ENCODE measurements around the gene ALKBH6.
"Not testable (repeated sequence)": the region's sequence is repeated elsewhere in the genome, so short reads cannot be mapped to it uniquely, and the experiment has no call there.

ALKBH6 gene

GRCh38 chr19:35987571-35987896 is 26.5 kb downstream of the ALKBH6 start:
- Histone ChIP-seq H3K9me3 (ENCODE audit: control insufficient read depth, low read depth, low read length) (no peaks in the 10 kb centered on the region), H3K27me3 (ENCODE audit: control insufficient read depth, insufficient read depth, low read length) (peaks cover 17% of the 10 kb centered on the region), H3K27ac (ENCODE audit: low read length) (no peak overlapping the region), H3K9ac (ENCODE audit: low read length) (no peak overlapping the region), H3K4me1 (ENCODE audit: control insufficient read depth, low read depth, low read length) (no peaks in the 10 kb centered on the region), H3K4me3 (ENCODE audit: low read length) (no peak overlapping the region), H3K36me3 (ENCODE audit: control insufficient read depth, low read depth, low read length) (no peaks in the 10 kb centered on the region)

DNA sequence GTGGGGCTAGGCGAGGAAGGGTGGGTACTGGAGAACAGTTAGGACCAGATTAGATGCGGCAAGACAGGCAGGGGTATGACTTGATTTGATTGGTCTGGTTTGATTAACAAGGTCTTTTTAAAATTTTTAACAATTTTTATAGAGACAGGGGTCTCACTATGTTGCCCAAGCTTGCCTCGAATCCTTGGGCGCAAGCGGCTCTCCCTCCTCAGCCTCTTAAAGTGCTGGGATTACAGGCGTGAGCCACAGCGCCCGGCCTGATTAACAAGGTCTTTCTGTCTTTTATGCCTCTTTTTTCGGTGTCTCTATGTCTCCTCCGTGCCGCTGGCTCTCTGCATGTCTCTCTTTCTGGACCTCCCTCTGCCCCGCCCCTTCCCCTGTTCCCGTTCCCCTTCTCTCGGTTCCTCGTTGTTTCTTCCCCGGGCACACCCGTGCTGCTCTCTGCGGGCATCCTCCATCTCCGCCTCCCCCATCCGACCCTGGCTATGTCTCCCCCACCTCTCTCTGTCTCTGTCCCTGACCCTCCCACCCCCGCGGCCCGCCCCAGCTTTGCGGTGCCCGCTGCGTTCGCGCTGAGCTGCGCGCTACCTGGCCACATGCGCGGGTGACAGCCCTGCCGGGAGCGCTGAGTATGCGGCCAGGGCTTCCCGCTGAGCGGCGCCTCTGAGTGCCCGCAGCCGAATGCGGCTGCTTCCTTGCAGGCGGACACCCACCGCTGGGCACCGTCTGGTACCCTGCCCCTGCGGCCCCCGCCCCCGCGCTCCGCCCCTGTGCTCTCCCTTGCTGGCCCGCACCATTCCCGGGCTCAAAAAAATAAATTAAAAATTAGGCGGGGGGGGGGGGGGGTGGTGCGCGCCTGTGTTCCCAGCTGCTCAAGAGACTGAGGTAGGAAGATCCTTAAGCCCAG is 27.1 kb downstream of the ALKBH6 start:
- H3K4me3 ChIP-seq (ENCODE audit: low read length): peak overlapping the region; percentile 45
- peaks cover 17% of the 10 kb centered on the region for H3K27me3 ChIP-seq (ENCODE audit: control insufficient read depth, insufficient read depth, low read length)
- no peaks in the 10 kb centered on the region for H3K36me3 ChIP-seq (ENCODE audit: control insufficient read depth, low read depth, low read length)
- H3K27ac ChIP-seq (ENCODE audit: low read length): no peak overlapping the region
- no peak overlapping the region for H3K9ac ChIP-seq (ENCODE audit: low read length)
- H3K9me3 ChIP-seq (ENCODE audit: control insufficient read depth, low read depth, low read length): no peaks in the 10 kb centered on the region
- H3K4me1 ChIP-seq (ENCODE audit: control insufficient read depth, low read depth, low read length): no peaks in the 10 kb centered on the region

- no peaks in the 10 kb centered on the region for H3K4me1 ChIP-seq (ENCODE audit: control insufficient read depth, low read depth, low read length)
- peaks cover 17% of the 10 kb centered on the region for H3K27me3 ChIP-seq (ENCODE audit: control insufficient read depth, insufficient read depth, low read length)
- H3K9me3 ChIP-seq (ENCODE audit: control insufficient read depth, low read depth, low read length): no peaks in the 10 kb centered on the region
- no peak overlapping the region for H3K4me3 ChIP-seq (ENCODE audit: low read length)
- no peak overlapping the region for H3K27ac ChIP-seq (ENCODE audit: low read length)
- H3K9ac ChIP-seq (ENCODE audit: low read length): no peak overlapping the region
- no peaks in the 10 kb centered on the region for H3K36me3 ChIP-seq (ENCODE audit: control insufficient read depth, low read depth, low read length)
Observed at GRCh38 chr19:35986111-35986510, 27.9 kb downstream of the ALKBH6 start.

DNA sequence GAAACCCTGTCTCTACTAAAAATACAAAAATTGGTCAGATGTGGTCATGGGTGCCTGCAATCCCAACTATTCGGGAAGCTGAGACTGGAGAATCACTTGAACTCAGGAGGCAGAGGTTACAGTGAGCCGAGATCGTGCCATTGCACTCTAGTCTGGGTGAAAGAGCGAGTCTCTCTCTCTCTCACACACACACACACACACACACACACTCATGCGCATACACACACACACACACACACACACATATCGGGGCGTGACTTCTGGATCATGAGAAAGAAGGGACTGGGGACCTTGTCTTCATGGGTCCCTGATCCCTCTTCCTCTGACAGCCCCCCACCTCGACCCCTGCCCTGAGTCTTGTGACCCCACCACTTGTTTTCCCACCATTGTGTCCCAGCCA is 30.8 kb downstream of the ALKBH6 start:
- Histone ChIP-seq H3K9ac (ENCODE audit: low read length) (no peak overlapping the region), H3K36me3 (ENCODE audit: control insufficient read depth, low read depth, low read length) (no peaks in the 10 kb centered on the region), H3K4me1 (ENCODE audit: control insufficient read depth, low read depth, low read length) (no peaks in the 10 kb centered on the region), H3K9me3 (ENCODE audit: control insufficient read depth, low read depth, low read length) (no peaks in the 10 kb centered on the region), H3K27me3 (ENCODE audit: control insufficient read depth, insufficient read depth, low read length) (peaks cover 17% of the 10 kb centered on the region), H3K4me3 (ENCODE audit: low read length) (no peak overlapping the region), H3K27ac (ENCODE audit: low read length) (no peak overlapping the region)

GRCh38 chr19:35980997-35981396 is 33.0 kb downstream of the ALKBH6 start:
- H3K4me3 ChIP-seq (ENCODE audit: low read length); H3K36me3 ChIP-seq (ENCODE audit: control insufficient read depth, low read depth, low read length); H3K27ac ChIP-seq (ENCODE audit: low read length); H3K4me1 ChIP-seq (ENCODE audit: control insufficient read depth, low read depth, low read length); H3K9ac ChIP-seq (ENCODE audit: low read length); H3K27me3 ChIP-seq (ENCODE audit: control insufficient read depth, insufficient read depth, low read length); H3K9me3 ChIP-seq (ENCODE audit: control insufficient read depth, low read depth, low read length): not testable (repeated sequence)

- H3K4me3 ChIP-seq (ENCODE audit: low read length): no peak overlapping the region
- no peaks in the 10 kb centered on the region for H3K36me3 ChIP-seq (ENCODE audit: control insufficient read depth, low read depth, low read length)
- H3K9ac ChIP-seq (ENCODE audit: low read length): no peak overlapping the region
- no peaks in the 10 kb centered on the region for H3K9me3 ChIP-seq (ENCODE audit: control insufficient read depth, low read depth, low read length)
- no peak overlapping the region for H3K27ac ChIP-seq (ENCODE audit: low read length)
- peaks cover 2% of the 10 kb centered on the region for H3K27me3 ChIP-seq (ENCODE audit: control insufficient read depth, insufficient read depth, low read length)
- no peaks in the 10 kb centered on the region for H3K4me1 ChIP-seq (ENCODE audit: control insufficient read depth, low read depth, low read length)
Observed at GRCh38 chr19:35978832-35979365, 35.1 kb downstream of the ALKBH6 start.

DNA sequence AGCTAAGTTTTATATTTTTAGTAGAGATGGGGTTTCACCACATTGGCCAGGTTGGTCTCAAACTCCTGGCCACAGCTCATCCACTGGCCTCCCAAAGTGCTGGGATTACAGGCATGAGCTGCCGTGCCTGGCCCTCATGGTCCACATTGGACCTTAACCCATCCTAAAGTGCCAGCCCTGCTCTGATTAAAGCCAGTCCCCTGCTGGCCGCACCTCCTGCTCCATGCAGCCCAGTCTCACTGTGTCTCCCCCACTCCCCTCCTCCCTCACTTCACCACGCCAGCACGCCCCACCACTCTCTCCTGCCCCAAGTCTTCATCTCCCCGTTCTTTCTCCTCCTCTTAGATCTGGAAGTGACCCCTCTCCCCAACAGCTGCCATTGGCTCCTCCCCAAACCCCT is 35.7 kb downstream of the ALKBH6 start:
- no peaks in the 10 kb centered on the region for H3K36me3 ChIP-seq (ENCODE audit: control insufficient read depth, low read depth, low read length)
- no peaks in the 10 kb centered on the region for H3K27me3 ChIP-seq (ENCODE audit: control insufficient read depth, insufficient read depth, low read length)
- no peak overlapping the region for H3K9ac ChIP-seq (ENCODE audit: low read length)
- no peaks in the 10 kb centered on the region for H3K4me1 ChIP-seq (ENCODE audit: control insufficient read depth, low read depth, low read length)
- no peaks in the 10 kb centered on the region for H3K9me3 ChIP-seq (ENCODE audit: control insufficient read depth, low read depth, low read length)
- no peak overlapping the region for H3K27ac ChIP-seq (ENCODE audit: low read length)
- no peak overlapping the region for H3K4me3 ChIP-seq (ENCODE audit: low read length)

- H3K27me3 ChIP-seq (ENCODE audit: control insufficient read depth, insufficient read depth, low read length): no peaks in the 10 kb centered on the region
- H3K4me3 ChIP-seq (ENCODE audit: low read length): no peak overlapping the region
- H3K36me3 ChIP-seq (ENCODE audit: control insufficient read depth, low read depth, low read length): no peaks in the 10 kb centered on the region
- H3K9me3 ChIP-seq (ENCODE audit: control insufficient read depth, low read depth, low read length): no peaks in the 10 kb centered on the region
- no peaks in the 10 kb centered on the region for H3K4me1 ChIP-seq (ENCODE audit: control insufficient read depth, low read depth, low read length)
- H3K9ac ChIP-seq (ENCODE audit: low read length): no peak overlapping the region
- H3K27ac ChIP-seq (ENCODE audit: low read length): no peak overlapping the region
Observed at GRCh38 chr19:35977446-35978222, 36.4 kb downstream of the ALKBH6 start.

GRCh38 chr19:35975608-35976214 is 38.3 kb downstream of the ALKBH6 start:
- H3K27me3 ChIP-seq (ENCODE audit: control insufficient read depth, insufficient read depth, low read length): no peaks in the 10 kb centered on the region
- no peaks in the 10 kb centered on the region for H3K4me1 ChIP-seq (ENCODE audit: control insufficient read depth, low read depth, low read length)
- H3K27ac ChIP-seq (ENCODE audit: low read length): no peak overlapping the region
- H3K4me3 ChIP-seq (ENCODE audit: low read length): no peak overlapping the region
- no peak overlapping the region for H3K9ac ChIP-seq (ENCODE audit: low read length)
- H3K36me3 ChIP-seq (ENCODE audit: control insufficient read depth, low read depth, low read length): no peaks in the 10 kb centered on the region
- H3K9me3 ChIP-seq (ENCODE audit: control insufficient read depth, low read depth, low read length): no peaks in the 10 kb centered on the region

DNA sequence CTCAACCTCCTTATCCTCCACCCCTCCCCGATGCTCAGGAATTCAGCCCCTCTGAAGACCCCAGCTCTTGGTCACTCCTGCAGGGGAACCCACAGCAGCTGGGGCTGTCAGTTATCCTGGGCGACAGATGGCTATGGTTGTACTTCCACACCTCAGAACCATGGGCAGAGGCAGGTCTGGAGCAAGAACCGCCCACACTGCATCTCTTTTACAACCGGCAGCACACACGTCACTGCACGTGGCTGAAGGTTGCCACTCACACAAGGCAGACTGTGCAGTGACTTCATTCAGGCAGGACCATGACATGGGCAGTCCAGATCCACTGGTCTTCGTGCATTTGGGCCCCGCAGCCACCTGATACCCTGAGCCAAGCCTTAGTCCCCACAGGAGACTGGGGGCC is 40.5 kb downstream of the ALKBH6 start:
- Histone ChIP-seq H3K36me3 (ENCODE audit: control insufficient read depth, low read depth, low read length) (no peaks in the 10 kb centered on the region), H3K9me3 (ENCODE audit: control insufficient read depth, low read depth, low read length) (no peaks in the 10 kb centered on the region), H3K27ac (ENCODE audit: low read length) (no peak overlapping the region), H3K9ac (ENCODE audit: low read length) (no peak overlapping the region), H3K4me3 (ENCODE audit: low read length) (no peak overlapping the region), H3K4me1 (ENCODE audit: control insufficient read depth, low read depth, low read length) (no peaks in the 10 kb centered on the region), H3K27me3 (ENCODE audit: control insufficient read depth, insufficient read depth, low read length) (no peaks in the 10 kb centered on the region)

DNA sequence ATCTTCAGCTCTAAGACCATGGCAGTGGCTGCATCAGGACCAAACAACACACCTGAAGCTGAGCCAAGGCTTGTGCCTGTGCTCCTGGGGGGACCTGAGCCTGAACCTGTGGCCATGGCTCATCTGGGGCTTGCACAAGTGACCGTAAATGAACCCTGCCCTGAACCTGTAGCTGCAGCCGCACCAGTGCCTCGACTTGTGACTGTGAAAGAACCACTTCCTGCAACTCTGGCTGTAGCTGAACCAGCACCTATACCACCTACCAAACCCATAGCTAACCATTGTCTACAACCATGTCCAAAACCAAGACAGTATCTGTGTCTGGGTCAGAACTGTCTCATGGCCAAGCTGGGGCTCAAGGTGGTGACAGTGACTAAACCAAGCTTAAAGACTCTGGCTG is 47.2 kb downstream of the ALKBH6 start:
- no peak overlapping the region for H3K4me3 ChIP-seq (ENCODE audit: low read length)
- peaks cover 11% of the 10 kb centered on the region for H3K27me3 ChIP-seq (ENCODE audit: control insufficient read depth, insufficient read depth, low read length)
- no peaks in the 10 kb centered on the region for H3K9me3 ChIP-seq (ENCODE audit: control insufficient read depth, low read depth, low read length)
- H3K4me1 ChIP-seq (ENCODE audit: control insufficient read depth, low read depth, low read length): no peaks in the 10 kb centered on the region
- no peaks in the 10 kb centered on the region for H3K36me3 ChIP-seq (ENCODE audit: control insufficient read depth, low read depth, low read length)
- no peak overlapping the region for H3K9ac ChIP-seq (ENCODE audit: low read length)
- no peak overlapping the region for H3K27ac ChIP-seq (ENCODE audit: low read length)

Data from iPS-18a (cell line).